Measurements from ENCODE around the gene GIGYF1.

GIGYF1 gene

DNA sequence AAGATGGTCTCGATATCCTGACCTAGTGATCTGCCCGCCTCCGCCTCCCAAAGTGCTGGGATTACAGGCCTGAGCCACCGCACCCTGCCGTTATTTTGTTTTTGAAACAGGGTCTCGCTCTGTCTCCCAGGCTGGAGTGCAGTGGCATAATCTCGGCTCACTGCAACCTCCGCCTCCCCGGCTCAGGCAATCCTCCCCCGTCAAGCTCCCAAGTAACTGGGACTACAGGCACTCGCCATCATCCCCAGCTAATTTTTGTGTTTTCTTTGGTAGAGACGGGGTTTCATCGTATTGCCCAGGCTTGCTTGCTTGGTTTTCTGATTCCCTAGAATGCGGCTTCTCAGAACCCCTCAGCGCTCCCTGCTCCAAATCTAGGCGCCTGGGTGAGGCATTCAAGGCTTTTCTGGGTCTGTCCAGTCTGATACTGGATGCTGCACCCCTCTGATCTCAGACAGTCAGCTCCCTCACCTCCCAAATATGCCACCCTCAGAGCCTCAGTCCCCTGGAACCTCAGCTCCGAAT, 54.0 kb downstream of the GIGYF1 start:
- TF ChIP-seq, protein P1, sequence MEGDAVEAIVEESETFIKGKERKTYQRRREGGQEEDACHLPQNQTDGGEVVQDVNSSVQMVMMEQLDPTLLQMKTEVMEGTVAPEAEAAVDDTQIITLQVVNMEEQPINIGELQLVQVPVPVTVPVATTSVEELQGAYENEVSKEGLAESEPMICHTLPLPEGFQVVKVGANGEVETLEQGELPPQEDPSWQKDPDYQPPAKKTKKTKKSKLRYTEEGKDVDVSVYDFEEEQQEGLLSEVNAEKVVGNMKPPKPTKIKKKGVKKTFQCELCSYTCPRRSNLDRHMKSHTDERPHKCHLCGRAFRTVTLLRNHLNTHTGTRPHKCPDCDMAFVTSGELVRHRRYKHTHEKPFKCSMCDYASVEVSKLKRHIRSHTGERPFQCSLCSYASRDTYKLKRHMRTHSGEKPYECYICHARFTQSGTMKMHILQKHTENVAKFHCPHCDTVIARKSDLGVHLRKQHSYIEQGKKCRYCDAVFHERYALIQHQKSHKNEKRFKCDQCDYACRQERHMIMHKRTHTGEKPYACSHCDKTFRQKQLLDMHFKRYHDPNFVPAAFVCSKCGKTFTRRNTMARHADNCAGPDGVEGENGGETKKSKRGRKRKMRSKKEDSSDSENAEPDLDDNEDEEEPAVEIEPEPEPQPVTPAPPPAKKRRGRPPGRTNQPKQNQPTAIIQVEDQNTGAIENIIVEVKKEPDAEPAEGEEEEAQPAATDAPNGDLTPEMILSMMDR (IDR thresholded peaks at IDR 0.05; ENCODE audit: control extremely low read depth, extremely low read depth, low read depth, missing control alignments) = no peak
- ChIA-PET CTCF (interaction anchor here (1.4 to 2.6 kb wide), 2 partner anchors 11 to 51 kb away, joined by 3 to 9 read pairs; no protein-coding TSS in a partner anchor), POLR2A (no interaction called here)
- no peak for DNase-seq (ENCODE audit: extremely low spot score)

- peak; percentile 79 for DNase-seq (ENCODE audit: extremely low spot score)
- POLR2A ChIA-PET = interaction anchor here (0.6 to 0.7 kb wide), 2 partner anchors 49 to 158 kb away, joined by 3 to 5 read pairs; no protein-coding TSS in a partner anchor
- TF ChIP-seq, protein P1 (IDR thresholded peaks at IDR 0.05; ENCODE audit: control extremely low read depth, extremely low read depth, low read depth, missing control alignments) = peak; percentile 30
- CTCF ChIA-PET = interaction anchor here (0.8 to 3.0 kb wide), 12 partner anchors 9 to 219 kb away, joined by 3 to 9 read pairs (median 4); partner anchors contain the start of gene SLC12A9
Measured at GRCh38 chr7:100632951-100633717, 60.9 kb downstream of the GIGYF1 start.

DNA sequence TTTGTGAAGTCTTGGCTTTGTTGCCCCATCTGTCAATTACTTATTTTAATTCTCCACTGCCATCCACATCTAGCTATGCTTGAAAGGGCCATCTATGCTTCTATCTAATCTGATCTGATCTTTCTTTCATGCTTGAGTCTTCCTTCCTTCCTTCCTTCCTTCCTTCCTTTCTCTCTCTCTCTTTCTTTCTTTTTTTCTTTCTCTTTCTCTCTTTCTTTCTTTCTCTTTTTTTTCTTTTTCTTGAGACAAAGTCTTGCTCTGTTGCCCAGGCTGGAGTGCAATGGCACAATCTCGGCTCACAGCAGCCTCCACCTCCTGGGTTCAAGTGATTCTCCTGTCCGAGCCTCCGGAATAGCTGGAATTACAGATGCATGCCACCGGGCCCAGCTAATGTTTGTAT, 64.0 kb downstream of the GIGYF1 start:
- POLR2A ChIA-PET = no interaction called here
- no peak for DNase-seq (ENCODE audit: extremely low spot score)
- CTCF ChIA-PET = interaction anchor here (1.1 to 2.6 kb wide), 12 partner anchors 9 to 580 kb away, joined by 3 to 13 read pairs (median 4); partner anchors contain the start of gene MOSPD3
- TF ChIP-seq, protein P1 (IDR thresholded peaks at IDR 0.05; ENCODE audit: control extremely low read depth, extremely low read depth, low read depth, missing control alignments) = no peak
